Osteocyte (in vitro differentiated cells): ENCODE results near the gene SCAI. TPM values are rescaled to one million over a fixed set of nuclear protein-coding genes. Genes with fewer than 3 reads are reported as not detected.

Source experiments
- DNase-seq: peaks from one replicate; pipeline ENCODE4 v3.0.0; 2021; ENCODE audit warnings: mixed read lengths; ENCODE audit not compliant: unreplicated experiment; ENCODE audit errors: extremely low spot score
- H3K27ac Mint-ChIP-seq: one replicate; pipeline ENCODE4 v1.8.0; 2021; ENCODE audit warnings: mild to moderate bottlenecking, mixed read lengths; ENCODE audit not compliant: unreplicated experiment
- H3K27me3 Mint-ChIP-seq: one replicate; pipeline ENCODE4 v1.8.0; 2021; ENCODE audit warnings: mixed read lengths; ENCODE audit not compliant: unreplicated experiment
- H3K36me3 Mint-ChIP-seq: one replicate; pipeline ENCODE4 v1.8.0; 2021; ENCODE audit warnings: mixed read lengths; ENCODE audit not compliant: unreplicated experiment
- H3K4me1 Mint-ChIP-seq: one replicate; pipeline ENCODE4 v1.8.0; 2021; ENCODE audit warnings: mixed read lengths; ENCODE audit not compliant: unreplicated experiment
- H3K4me3 Mint-ChIP-seq: one replicate; pipeline ENCODE4 v1.8.0; 2021; ENCODE audit warnings: mild to moderate bottlenecking, moderate library complexity, mixed read lengths; ENCODE audit not compliant: unreplicated experiment
- H3K9me3 Mint-ChIP-seq: one replicate; pipeline ENCODE4 v1.8.0; 2021; ENCODE audit warnings: mixed read lengths; ENCODE audit not compliant: unreplicated experiment
- total RNA-seq: library from RNA; stranded (reverse); gene quantifications from 2 replicates; pipeline ENCODE4 v1.2.1, GENCODE V29; 2021
- TF ChIP-seq, protein P1 (sequence below): fragments of 200-600 bp; sonication (generic); IDR thresholded peaks from 2 replicates; pipeline ENCODE4 v1.5.0; 2021; ENCODE audit warnings: antibody characterized with exemption, mild to moderate bottlenecking, moderate library complexity

The SCAI gene
- total RNA-seq, 1 donor from 2014 or later, result 8.6 TPM

- H3K27ac Mint-ChIP-seq, result no peak overlapping the region
- DNase-seq, result no peak
- H3K4me1 Mint-ChIP-seq, result no peaks in the 10 kb centered on the region
- peaks cover 40% of the 10 kb centered on the region for H3K36me3 Mint-ChIP-seq
- TF ChIP-seq, protein P1, sequence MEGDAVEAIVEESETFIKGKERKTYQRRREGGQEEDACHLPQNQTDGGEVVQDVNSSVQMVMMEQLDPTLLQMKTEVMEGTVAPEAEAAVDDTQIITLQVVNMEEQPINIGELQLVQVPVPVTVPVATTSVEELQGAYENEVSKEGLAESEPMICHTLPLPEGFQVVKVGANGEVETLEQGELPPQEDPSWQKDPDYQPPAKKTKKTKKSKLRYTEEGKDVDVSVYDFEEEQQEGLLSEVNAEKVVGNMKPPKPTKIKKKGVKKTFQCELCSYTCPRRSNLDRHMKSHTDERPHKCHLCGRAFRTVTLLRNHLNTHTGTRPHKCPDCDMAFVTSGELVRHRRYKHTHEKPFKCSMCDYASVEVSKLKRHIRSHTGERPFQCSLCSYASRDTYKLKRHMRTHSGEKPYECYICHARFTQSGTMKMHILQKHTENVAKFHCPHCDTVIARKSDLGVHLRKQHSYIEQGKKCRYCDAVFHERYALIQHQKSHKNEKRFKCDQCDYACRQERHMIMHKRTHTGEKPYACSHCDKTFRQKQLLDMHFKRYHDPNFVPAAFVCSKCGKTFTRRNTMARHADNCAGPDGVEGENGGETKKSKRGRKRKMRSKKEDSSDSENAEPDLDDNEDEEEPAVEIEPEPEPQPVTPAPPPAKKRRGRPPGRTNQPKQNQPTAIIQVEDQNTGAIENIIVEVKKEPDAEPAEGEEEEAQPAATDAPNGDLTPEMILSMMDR, result no peak
- H3K27me3 Mint-ChIP-seq, result no peaks in the 10 kb centered on the region
- H3K9me3 Mint-ChIP-seq, result no peaks in the 10 kb centered on the region
- no peak overlapping the region for H3K4me3 Mint-ChIP-seq
These were observed 235.2 kb downstream of the SCAI start for GRCh38 chr9:124908098-124908497.

DNA sequence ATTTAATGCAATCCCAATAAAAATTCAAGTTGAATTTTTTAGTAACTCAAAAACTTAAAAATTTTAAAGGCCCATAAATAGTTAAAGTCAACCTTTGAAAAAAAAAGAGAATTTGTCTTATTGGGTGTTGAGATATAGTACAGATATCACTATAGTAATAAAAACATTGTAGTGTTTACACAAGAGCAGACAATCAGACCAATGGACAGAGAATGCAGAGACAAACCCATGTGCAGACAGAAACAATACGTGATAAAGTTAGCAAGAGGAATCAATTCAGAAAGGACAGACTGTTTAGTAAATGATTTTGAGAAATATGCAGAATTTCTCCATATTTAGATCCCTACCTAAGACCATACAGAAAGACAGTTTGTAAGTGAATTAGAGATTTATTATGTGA lies 236.4 kb downstream of the SCAI start:
- no peak overlapping the region for H3K4me3 Mint-ChIP-seq
- no peak overlapping the region for H3K27ac Mint-ChIP-seq
- TF ChIP-seq, protein P1, result no peak
- no peak for DNase-seq
- H3K9me3 Mint-ChIP-seq, result no peaks in the 10 kb centered on the region
- H3K4me1 Mint-ChIP-seq, result no peaks in the 10 kb centered on the region
- H3K27me3 Mint-ChIP-seq, result no peaks in the 10 kb centered on the region
- H3K36me3 Mint-ChIP-seq, result peaks cover 35% of the 10 kb centered on the region

DNA sequence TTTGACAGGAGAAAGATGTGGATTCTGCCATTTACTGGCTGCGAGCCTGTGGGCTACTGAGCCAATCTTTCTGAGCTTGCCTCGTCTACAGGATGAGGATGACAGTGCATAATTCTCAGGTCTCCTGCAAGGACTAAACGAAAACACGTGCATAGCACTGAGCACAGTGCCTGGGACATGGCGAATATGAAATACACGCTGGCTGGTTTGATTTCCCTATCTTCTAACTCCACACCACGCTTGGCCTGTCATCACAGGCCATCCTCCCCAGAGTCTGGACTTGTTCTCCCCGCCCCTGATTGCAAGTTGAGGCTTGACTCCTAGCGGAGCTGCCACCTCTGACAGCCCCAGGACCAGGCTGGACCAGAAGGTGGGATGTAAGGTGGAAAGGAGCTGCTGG lies 243.5 kb downstream of the SCAI start:
- Mint-ChIP-seq H3K4me3 (no peak overlapping the region), H3K36me3 (peaks cover 24% of the 10 kb centered on the region), H3K27me3 (no peaks in the 10 kb centered on the region), H3K9me3 (no peaks in the 10 kb centered on the region), H3K4me1 (no peaks in the 10 kb centered on the region), H3K27ac (no peak overlapping the region)
- DNase-seq, result no peak
- TF ChIP-seq, protein P1, result no peak

DNA sequence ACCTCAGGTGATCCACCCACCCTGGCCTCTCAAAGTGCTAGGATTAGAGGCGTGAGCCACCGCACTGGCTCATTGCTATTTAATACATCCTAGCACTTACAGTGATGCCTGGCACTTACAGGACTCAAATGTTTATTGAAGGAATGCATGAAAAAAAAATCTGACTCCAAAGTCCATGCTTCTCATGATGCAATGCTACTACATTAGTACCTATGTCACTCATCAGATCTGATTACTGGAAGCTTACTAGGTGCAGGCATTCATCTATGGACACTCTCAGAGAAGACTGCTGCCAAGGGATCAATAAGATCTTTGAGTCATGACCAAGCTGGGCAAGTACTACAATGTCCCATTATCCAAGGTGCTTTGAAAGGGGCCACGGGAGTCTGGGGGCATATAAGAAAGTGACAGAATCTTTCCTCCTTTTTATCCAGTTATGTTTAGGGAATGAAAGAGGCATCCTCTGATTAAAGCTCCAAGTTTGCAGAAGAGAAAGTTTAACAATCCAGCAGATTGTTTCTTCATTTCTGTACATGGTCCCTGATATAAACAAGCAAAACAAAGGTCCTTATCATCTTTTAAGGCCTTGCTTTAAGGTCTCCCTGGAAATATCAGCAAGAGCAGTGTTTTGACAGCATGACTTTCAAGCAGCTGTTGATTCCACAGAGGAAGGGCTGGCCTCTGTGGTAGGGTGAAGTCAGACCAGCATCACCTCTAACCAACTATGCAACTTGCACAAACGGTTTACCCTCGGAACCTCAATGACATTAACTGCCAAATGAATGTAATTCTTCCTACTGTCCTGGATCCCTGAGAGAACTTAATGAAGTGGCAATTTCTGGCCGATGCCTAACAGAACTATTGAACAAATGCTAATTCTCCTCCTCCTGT lies 245.5 kb downstream of the SCAI start:
- Mint-ChIP-seq H3K27me3 (no peaks in the 10 kb centered on the region), H3K9me3 (no peaks in the 10 kb centered on the region), H3K4me3 (no peak overlapping the region), H3K27ac (no peak overlapping the region), H3K4me1 (no peaks in the 10 kb centered on the region), H3K36me3 (peaks cover 23% of the 10 kb centered on the region)
- no peak for DNase-seq
- TF ChIP-seq, protein P1, result no peak

- TF ChIP-seq, protein P1, result peak; percentile 56
- no peak for DNase-seq
- Mint-ChIP-seq H3K36me3 (peaks cover 32% of the 10 kb centered on the region), H3K27me3 (no peaks in the 10 kb centered on the region), H3K9me3 (no peaks in the 10 kb centered on the region), H3K4me1 (no peaks in the 10 kb centered on the region), H3K27ac (no peak overlapping the region), H3K4me3 (no peak overlapping the region)
These were observed 248.6 kb downstream of the SCAI start for GRCh38 chr9:124894741-124895170.
